Stimulated activated CD4-positive, alpha-beta T cell treated with anti-CD3 and anti-CD28 coated beads, Interleukin-1b, Interleukin-23, amount 100 ng/mL, for 4 hours (primary cell): Measurements from ENCODE around the gene PCSK9.

Experiments used
- DNase-seq, 2 donors: peaks; one replicate each; pipeline ENCODE4 v3.0.0-alpha.2; 2020; ENCODE audit warnings: low read depth in 2 of 2

The PCSK9 gene

GRCh38 chr1:55044617-55045397, 5.5 kb downstream of the PCSK9 start:
- DNase-seq: no peak

- no peak for DNase-seq
These were observed 6.1 kb downstream of the PCSK9 start for GRCh38 chr1:55045430-55045829.

- DNase-seq: no peak
These were observed 7.5 kb downstream of the PCSK9 start for GRCh38 chr1:55046871-55047270.

- DNase-seq: no peak
These were observed 8.3 kb downstream of the PCSK9 start for GRCh38 chr1:55047611-55048010.

- DNase-seq: no peak
These were observed 9.3 kb downstream of the PCSK9 start for GRCh38 chr1:55048453-55049270.

GRCh38 chr1:55049271-55049913, 10.0 kb downstream of the PCSK9 start:
- DNase-seq: no peak

DNA sequence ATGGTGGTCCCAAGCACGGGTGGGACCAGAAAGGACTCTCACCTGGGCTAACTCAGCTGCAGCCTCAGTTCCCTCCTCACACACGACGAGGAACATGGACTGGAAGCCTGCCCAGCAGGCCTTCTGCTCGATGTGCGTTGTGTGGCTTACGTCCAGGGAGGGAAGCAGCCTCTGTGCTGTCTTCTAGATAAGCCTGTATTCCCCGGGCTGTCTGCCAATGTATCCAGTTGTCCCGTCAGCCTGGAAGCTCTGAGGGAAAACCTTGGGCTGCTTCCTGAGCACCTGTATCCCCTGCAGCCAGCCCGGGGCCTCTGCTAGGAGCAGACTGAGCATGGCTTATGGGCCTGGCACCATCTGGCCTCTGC, 10.5 kb downstream of the PCSK9 start:
- DNase-seq: no peak

GRCh38 chr1:55050283-55050682, 10.9 kb downstream of the PCSK9 start:
- DNase-seq: no peak

GRCh38 chr1:55051169-55051568, 11.8 kb downstream of the PCSK9 start:
- no peak for DNase-seq

DNA sequence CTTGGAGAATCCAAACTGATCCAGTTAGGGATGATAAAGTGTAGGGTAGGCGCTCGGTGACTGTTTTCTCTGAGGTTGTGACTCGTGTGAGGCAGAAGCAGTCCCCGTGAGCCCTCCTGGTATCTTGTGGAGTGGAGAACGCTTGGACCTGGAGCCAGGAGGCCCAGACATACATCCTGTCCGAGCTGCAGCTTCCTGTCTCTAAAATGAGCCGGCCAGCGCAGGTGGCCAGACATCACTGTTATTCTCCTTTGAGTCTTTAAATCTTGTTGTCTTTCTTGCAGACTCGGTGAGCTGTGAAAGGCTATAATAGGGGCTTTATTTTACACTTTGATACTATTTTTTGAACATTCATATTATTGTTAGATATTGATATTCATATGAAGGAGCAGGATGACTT, 12.3 kb downstream of the PCSK9 start:
- DNase-seq: no peak

DNA sequence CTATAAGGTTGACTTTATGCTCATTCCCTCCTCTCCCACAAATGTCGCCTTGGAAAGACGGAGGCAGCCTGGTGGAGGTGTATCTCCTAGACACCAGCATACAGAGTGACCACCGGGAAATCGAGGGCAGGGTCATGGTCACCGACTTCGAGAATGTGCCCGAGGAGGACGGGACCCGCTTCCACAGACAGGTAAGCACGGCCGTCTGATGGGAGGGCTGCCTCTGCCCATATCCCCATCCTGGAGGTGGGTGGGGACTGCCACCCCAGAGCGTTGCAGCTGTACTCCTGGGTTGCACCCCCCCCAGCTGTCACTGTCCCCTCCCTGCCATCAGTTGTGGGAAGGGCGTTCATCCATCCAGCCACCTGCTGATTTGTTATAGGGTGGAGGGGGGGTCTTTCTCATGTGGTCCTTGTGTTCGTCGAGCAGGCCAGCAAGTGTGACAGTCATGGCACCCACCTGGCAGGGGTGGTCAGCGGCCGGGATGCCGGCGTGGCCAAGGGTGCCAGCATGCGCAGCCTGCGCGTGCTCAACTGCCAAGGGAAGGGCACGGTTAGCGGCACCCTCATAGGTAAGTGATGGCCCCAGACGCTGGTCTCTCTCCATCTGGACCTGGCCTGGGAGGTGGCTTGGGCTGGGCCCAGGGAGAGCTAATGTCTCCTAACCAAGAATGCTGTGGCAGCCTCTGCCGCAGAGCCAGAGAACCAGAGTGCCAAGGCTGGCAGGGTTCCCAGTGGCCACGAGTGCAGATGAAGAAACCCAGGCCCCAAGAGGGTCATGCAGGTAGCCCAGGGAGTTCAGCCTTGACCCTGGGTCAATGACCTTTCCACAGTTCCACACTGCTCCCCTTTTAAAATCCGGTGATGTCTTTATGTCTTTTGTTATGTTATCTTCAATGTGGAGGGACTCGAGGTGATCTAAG, 13.1 kb downstream of the PCSK9 start:
- DNase-seq: no peak

- DNase-seq: no peak
These were observed 14.1 kb downstream of the PCSK9 start for GRCh38 chr1:55053265-55053954.

DNA sequence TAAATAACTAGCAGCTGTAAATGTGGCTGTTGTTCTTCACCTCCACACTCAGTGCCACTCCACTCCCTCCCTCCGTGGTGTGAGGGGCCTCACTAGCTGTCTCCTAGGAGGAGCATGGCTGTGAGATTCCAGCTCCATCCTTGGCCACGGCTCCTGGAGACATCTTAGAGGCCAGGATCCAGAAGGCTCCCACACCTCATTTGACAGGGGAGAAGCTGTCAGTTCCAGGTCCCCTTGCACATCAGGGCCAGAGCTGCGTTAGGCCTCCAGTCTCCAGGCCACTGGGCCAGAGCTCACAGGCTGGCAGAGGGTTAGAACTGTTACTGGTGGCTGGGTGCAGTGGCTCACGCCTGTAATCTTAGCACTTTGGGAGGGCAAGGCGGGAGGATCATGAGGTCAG, 15.0 kb downstream of the PCSK9 start:
- no peak for DNase-seq

DNA sequence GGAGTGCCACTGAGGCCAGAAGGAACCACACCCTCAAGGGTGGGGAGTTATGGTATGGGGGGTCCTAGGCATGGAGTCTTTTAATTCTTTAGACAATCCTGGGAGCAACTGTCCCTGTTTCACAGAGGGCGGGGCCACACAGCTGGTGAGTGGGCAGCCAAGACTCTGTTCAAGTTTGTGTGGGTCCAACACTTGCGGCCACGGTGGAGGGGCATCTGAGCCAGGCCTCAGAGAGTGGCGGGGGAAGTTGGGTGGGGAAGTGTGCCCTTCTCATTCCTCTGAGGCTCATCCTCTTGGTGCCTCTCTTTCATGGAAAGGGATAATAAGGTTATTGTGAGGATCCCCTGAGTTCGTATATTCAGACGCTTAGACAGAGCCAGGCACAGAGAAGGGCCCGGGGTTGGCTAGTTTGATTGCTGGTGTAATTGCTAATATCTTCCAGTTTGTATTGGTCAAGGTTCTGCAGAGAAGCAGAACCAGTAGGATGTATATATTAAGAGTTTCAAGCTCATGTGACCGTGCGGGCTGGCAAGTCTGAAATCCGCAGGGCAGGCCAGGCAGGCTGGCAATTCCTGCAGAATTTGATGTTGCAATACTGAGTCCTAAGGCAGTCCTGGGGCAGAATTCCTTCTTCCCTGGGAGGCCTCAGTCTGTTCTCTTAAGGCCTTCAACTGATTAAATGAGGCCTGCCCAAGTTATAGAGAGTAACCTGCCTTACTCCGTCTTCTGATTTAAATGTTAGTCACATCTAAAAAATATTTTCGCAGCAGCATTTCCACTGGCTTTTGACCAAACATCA, 15.9 kb downstream of the PCSK9 start:
- DNase-seq: no peak

- no peak for DNase-seq
These were observed 16.7 kb downstream of the PCSK9 start for GRCh38 chr1:55055951-55056631.

DNA sequence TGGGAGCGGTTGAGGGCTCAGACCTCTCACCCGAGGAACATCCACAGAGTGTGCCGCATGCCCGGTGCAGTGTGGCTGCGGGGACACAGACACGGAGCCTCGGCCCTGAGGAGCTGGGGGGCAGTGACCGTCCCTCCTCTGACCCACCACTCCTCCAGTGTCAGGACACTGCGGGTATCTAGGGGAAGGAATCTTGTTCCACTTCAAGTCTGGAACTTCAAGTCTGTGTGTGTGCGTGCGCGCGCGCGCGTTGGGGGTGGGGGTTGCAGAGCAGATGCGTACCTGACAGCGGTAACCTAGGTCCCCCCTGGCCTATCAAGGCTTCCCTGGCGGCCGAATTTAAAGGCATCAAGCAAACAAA, 17.3 kb downstream of the PCSK9 start:
- DNase-seq: no peak

- no peak for DNase-seq
These were observed 18.1 kb downstream of the PCSK9 start for GRCh38 chr1:55057270-55057955.

- no peak for DNase-seq
These were observed 18.6 kb downstream of the PCSK9 start for GRCh38 chr1:55057956-55058298.
